GM03348 (cell line): ENCODE measurements around the gene DUSP16.
A peak's percentile ranks its signal among the peaks of the same experiment; 100 is the strongest.

Source experiments
- DNase-seq: peaks from one replicate; pipeline ENCODE4 v3.0.0; 2012; ENCODE audit warnings: low spot score

DUSP16 gene

DNA sequence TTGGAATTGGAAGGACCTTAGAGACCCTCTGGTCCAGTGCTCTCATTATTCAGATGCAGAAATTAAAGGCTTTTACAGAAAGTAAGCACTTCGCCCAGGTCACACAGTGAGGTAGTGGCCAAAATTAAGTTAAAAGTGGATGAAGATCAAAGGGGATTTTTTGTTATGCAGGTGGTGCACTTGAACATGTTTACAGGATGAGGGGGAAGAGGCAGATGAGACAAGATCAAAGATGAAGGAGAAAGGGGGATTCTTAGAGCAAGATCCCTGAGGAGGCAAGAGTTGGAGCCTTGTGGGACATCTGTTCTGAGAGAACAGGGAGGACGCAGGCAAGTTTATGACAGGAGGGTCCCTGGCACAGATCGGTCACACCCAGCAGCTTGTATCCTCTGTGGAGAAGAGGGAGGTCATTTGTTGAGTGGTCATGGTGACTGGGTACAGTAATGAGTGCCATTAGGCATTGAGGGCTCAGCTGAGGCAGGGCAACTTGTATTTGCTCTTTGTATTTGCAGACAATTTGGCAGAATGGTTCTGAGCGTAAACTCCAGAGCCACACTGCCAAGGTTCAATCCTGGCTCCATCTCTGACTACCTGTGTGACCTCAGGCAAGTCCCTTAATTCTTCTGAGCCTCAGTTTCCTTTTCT is 121.8 kb downstream of the DUSP16 start:
- DNase-seq: no peak

DNA sequence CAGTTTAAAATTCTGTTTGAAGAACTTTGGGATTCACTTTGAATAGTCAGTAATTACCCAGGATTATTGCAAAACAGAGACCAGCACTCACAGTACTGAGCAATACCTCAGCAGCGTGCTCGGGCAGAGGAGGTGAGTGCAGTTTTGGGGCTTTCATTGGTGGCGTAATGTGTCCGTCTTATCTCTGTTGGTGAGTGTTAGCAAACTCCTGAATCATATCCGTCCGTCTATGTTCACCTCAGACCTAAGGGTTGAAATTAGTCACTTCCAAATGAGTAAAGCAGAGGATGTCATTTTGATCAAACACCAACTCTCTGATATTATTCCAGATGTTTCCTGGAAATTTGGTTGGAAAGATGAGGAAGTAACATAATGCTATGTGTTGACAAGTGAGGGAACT is 123.0 kb downstream of the DUSP16 start:
- DNase-seq: peak; percentile 40

DNA sequence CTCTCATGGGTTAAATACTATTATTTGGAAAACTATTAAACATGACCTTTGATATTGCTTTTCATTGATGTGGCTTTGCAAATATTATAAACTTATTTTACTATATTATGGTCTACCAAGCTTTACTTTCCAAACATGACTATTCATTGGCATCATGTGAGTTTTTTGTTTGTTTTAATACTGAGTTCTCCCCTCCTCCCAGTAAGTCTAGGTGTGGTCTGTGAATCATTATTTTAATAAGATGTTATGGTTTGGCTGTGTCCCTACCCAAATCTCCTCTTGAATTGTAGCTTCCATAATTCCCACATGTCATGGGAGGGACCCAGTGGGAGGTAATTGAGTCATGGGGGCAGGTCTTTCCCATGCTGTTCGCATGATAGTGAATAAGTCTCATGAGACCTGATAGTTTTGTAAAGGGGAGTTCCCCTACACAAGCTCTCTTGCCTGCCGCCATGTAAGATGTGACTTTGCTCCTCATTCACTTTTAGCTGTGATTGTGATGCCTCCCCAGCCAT is 125.8 kb downstream of the DUSP16 start:
- no peak for DNase-seq

DNA sequence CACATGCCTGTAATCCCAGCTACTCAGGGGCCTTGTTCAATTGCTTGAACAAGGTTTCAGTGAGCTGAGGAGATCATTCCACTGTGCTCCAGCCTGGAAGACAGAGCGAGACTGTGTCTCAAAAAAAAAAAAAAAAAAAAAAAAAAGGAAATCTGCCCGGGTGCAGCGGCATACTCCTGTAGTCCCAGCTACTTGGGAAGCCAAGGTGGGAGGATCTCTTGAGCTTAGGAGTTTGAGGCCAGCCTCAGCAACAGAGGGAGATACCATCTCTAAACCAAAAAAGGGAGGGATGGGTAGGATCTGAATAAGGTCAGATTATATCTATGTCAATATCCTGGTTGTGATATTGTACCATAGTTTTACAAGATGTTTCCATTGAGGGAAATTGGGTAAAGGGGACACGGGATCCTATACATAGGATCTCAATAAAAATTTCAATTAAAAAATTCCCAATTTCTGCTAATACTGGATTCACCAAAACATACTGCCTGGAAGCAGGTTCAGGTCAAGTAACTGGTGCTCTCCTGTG is 129.4 kb downstream of the DUSP16 start:
- DNase-seq: no peak

DNA sequence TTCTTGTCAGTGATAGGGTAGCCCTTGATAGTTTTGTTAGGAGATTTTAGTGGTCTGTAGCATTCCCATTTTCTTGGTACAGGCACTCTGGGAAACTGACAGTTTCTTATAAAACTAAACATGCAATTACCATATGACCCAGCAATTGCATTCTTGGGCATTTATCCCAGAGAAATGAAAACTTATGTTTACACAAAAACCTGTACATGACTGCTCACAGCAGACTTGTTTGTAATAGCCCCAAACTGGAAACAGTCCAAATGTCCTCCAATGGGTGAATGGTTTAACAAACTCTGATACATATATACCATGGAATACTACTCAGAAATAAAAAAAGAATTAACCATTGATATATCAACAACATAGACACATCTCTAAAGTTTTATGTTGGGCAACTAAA is 130.3 kb downstream of the DUSP16 start:
- DNase-seq: no peak

DNA sequence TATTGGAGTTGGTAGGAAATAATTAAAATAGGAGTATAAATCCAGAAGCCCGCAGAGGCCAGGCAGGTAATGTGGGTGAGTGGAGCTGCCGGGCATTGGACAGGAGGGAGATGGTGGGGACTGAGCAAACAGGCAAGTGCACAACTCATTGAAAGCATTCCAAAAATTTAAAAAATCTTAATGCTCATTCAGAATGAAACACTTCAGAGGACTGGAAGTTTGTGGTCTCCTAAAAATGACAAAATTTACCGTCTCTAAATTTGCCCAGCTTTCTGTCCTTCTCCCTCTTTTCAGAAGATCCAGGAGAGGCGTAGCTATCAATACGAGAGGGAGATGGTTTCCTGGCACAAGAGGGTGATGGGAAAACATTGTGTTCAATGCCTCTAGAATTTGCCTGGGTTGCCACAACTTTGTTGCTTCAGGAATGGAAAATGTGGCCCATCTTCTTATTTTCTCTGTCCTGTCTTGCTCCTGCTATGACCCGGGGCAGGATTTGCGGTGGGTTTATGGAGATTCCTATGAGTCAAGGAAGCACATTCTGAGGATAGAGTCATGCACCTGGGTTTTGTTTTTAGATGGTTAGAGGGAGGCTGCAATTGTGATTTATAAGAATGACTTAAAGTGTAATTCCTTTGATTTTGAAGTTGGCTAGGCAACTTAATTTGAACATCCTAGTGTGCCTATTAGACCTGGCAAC is 133.6 kb downstream of the DUSP16 start:
- DNase-seq: no peak

DNA sequence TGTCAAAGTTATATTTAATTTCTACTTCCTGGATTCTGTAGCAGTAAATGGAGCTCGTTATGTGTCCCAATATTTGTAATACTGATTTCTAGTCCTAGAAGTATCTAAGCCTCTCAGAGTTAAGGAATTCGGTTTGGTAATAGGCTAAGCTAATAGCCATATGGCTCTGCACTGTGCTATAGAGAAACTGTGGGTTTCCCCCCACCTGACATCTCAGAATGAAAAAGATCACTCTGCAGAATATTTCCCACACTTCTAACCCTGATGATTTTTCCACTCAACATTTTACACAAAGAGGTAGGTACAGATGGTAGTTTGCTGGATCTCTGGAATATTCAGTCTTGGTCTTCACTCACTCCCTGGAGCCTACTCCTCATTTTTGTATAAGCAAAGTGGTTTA is 134.6 kb downstream of the DUSP16 start:
- DNase-seq: no peak

DNA sequence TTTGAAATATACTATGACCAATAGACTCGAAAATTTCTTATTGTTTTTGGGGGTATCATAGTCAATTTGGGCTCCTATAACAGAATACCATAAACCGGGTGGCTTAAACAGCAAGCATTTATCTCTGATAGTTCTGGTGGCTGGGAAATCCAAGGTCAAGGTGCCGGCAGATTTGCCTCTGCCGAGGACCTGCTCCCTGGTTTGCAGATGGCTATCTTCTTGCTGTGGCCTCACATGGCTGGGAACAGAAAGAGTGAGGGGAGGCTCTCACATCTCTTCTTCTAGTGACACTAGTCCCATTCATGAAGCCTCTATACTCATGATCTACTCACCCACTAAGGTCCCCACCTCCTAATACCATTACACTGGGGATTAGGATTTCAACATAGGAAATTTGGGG is 135.1 kb downstream of the DUSP16 start:
- DNase-seq: no peak

DNA sequence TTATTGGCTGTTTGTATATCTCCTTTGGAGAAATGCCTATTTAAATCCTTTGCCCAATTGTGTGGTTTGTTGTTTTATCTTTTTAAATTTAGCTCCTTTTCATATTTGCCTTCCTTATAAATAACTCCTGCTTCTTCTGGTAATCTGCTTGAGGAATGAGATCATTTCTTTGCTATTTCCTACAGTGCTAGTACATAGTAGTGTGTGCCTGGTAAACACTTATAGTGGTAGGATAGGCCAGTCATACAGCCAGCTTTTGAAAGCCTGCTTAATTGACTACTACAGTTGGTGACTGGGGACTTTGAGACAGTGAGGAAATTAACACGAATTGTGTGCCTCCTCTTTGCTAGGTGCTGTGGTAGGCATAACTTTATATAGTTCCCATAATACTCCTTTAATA is 137.0 kb downstream of the DUSP16 start:
- peak; percentile 55 for DNase-seq

DNA sequence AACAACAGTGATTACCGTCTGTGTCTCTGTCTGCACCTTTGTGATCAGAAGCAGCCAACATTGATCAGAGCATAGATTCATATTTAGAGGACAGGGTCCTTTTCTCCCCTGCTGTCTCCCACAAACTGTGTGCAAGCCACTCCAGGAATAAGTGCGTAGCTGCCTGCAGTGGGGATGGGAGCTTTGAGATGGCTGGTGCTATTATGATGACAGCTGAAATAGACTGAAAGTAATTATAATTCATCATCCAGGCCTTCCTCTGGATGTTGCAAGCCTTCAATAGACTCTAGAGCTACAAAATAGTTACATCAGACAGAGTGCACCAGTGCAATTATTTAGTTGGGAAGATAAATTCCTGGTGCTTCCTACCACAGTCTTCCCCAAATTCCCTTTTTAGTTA is 137.7 kb downstream of the DUSP16 start:
- peak; percentile 22 for DNase-seq
